ENCODE measurements around the gene CD300LG.

Gene CD300LG

GRCh38 chr17:43907998-43908721 is 61.2 kb downstream of the CD300LG start:
- DNase-seq, result peak in 1 of 2 experiments; percentile 70

- no peak for DNase-seq
These were observed 62.7 kb downstream of the CD300LG start for GRCh38 chr17:43909537-43910231.

GRCh38 chr17:43911904-43912303 is 64.9 kb downstream of the CD300LG start:
- DNase-seq, result no peak

GRCh38 chr17:43912635-43913304 is 65.8 kb downstream of the CD300LG start:
- no peak for DNase-seq
